H1 (cell line): ENCODE measurements around the gene CASR. TPM values are rescaled to one million over a fixed set of nuclear protein-coding genes. Genes with fewer than 3 reads are reported as not detected.

Experiments
- CTCF ChIA-PET: fragments of 300-600 bp; sonication (Branson Sonifier 250); formaldehyde crosslinking; loops from one replicate; lab custom pipeline; 2021; ENCODE audit not compliant: partially characterized antibody; lab: Charles Lee
- POLR2A ChIA-PET: fragments of 300-600 bp; sonication (Branson Sonifier 250); formaldehyde crosslinking; loops from one replicate; lab custom pipeline; 2021; ENCODE audit warnings: inconsistent platforms; ENCODE audit not compliant: partially characterized antibody; lab: Charles Lee
- DNase-seq, 2 experiments: peaks; one replicate each; pipeline versions ENCODE4 v3.0.0 to v3.0.0-alpha.2; 2010 to 2022; ENCODE audit warnings: low spot score in 2 of 2, low read depth in 1 of 2, mixed read lengths in 1 of 2
- FAIRE-seq: peaks from 2 replicates; lab custom pipeline; 2011; peaks lifted over from hg19 to GRCh38; lab: Jason Lieb, UNC
- H2AFZ ChIP-seq: 2 replicates; pipeline ENCODE4 v1.8.1; 2012; ENCODE audit warnings: low read length, inconsistent platforms
- H2AK5ac ChIP-seq: 2 replicates; pipeline ENCODE4 v1.6.1; 2013; ENCODE audit warnings: low read depth, low read length
- H2BK120ac ChIP-seq: replicated peaks from 2 replicates; pipeline ENCODE3; 2013; ENCODE audit warnings: low read depth, low read length, inconsistent platforms
- H2BK12ac ChIP-seq: 2 replicates; pipeline ENCODE4 v1.6.1; 2013; ENCODE audit warnings: low read depth, low read length
- H2BK15ac ChIP-seq: 2 replicates; pipeline ENCODE4 v1.6.1; 2013; ENCODE audit warnings: low read length
- H2BK20ac ChIP-seq: 2 replicates; pipeline ENCODE4 v1.6.1; 2013; ENCODE audit warnings: low read length
- H2BK5ac ChIP-seq: 2 replicates; pipeline ENCODE4 v1.6.1; 2013; ENCODE audit warnings: low read depth, low read length
- H3K14ac ChIP-seq: 2 replicates; pipeline ENCODE4 v1.6.1; 2013; ENCODE audit warnings: inconsistent platforms; ENCODE audit not compliant: insufficient read length
- H3K18ac ChIP-seq: 2 replicates; pipeline ENCODE4 v1.6.1; 2013; ENCODE audit warnings: low read length; ENCODE audit errors: extremely low read depth
- H3K23ac ChIP-seq: 2 replicates; pipeline ENCODE4 v1.6.1; 2013; ENCODE audit warnings: inconsistent platforms; ENCODE audit not compliant: insufficient read length
- H3K23me2 ChIP-seq: 2 replicates; pipeline ENCODE4 v1.6.1; 2013; ENCODE audit warnings: low read depth, low read length
- H3K27ac ChIP-seq: 2 replicates; pipeline ENCODE4 v1.6.1; 2011; ENCODE audit warnings: low read depth, low read length, inconsistent platforms
- H3K27me3 ChIP-seq, 4 experiments: replicated peaks in 1 of 4; 1 replicate in 1 of 4; 2 replicates in 3 of 4; pipeline versions ENCODE4 v1.6.1 to v1.8.1; 2011 to 2013; ENCODE audit warnings: low read length in 3 of 4, mild to moderate bottlenecking in 3 of 4, inconsistent platforms in 2 of 4, mixed read lengths in 2 of 4, moderate library complexity in 1 of 4; ENCODE audit not compliant: control insufficient read depth in 3 of 4, insufficient read depth in 3 of 4; ENCODE audit errors: extremely low read depth in 1 of 4
- H3K36me3 ChIP-seq, 4 experiments: 2 replicates each; pipeline versions ENCODE4 v1.6.1 to v1.8.1; 2011 to 2013; ENCODE audit warnings: mild to moderate bottlenecking in 4 of 4, low read length in 3 of 4, moderate library complexity in 2 of 4, control low read depth in 1 of 4, inconsistent platforms in 1 of 4; ENCODE audit not compliant: insufficient read depth in 4 of 4, control insufficient read depth in 2 of 4
- H3K4ac ChIP-seq: replicated peaks from 2 replicates; pipeline ENCODE3; 2013; ENCODE audit warnings: low read length, low read depth, mixed read lengths, inconsistent platforms; ENCODE audit not compliant: insufficient read length
- H3K4me1 ChIP-seq, 4 experiments: replicated peaks in 1 of 4; 1 replicate in 1 of 4; 2 replicates in 3 of 4; pipeline versions ENCODE4 v1.6.1 to v1.8.1; 2011 to 2013; ENCODE audit warnings: low read length in 3 of 4, inconsistent platforms in 2 of 4, mixed read lengths in 1 of 4; ENCODE audit not compliant: insufficient read depth in 4 of 4, control insufficient read depth in 3 of 4
- H3K4me2 ChIP-seq, 2 experiments: 2 replicates each; pipeline versions ENCODE4 v1.6.1 to v1.8.1; 2011 to 2013; ENCODE audit warnings: low read depth in 2 of 2, low read length in 2 of 2, control low read depth in 1 of 2, inconsistent platforms in 1 of 2, mild to moderate bottlenecking in 1 of 2; ENCODE audit not compliant: insufficient read depth in 1 of 2
- H3K4me3 ChIP-seq, 4 experiments: fragments of 200-600, 300-600 bp in 1 of 4; sonication (generic), shearing (Covaris generic), sonication (Bioruptor Twin) in 1 of 4; 2 replicates each; pipeline versions ENCODE4 v1.5.1 to v1.8.1; 2011 to 2016; ENCODE audit warnings: low read length in 4 of 4, low read depth in 3 of 4, control low read depth in 2 of 4, inconsistent platforms in 2 of 4, mild to moderate bottlenecking in 2 of 4, mixed read lengths in 1 of 4, moderate library complexity in 1 of 4; ENCODE audit not compliant: insufficient read depth in 2 of 4; ENCODE audit errors: extremely low read depth in 1 of 4
- H3K56ac ChIP-seq: replicated peaks from 2 replicates; pipeline ENCODE3; 2013; ENCODE audit warnings: low read depth, mild to moderate bottlenecking, mixed read lengths, low read length, inconsistent platforms; ENCODE audit not compliant: insufficient read length
- H3K79me1 ChIP-seq: 2 replicates; pipeline ENCODE4 v1.6.1; 2013; ENCODE audit warnings: low read depth, low read length, control low read depth
- H3K79me2 ChIP-seq, 2 experiments: 2 replicates each; pipeline versions ENCODE4 v1.6.1 to v1.8.1; 2012 to 2013; ENCODE audit warnings: low read length in 2 of 2, mild to moderate bottlenecking in 2 of 2, inconsistent platforms in 1 of 2; ENCODE audit not compliant: insufficient read depth in 2 of 2, control insufficient read depth in 1 of 2
- H3K9ac ChIP-seq, 4 experiments: replicated peaks in 1 of 4; 1 replicate in 1 of 4; 2 replicates in 3 of 4; pipeline versions ENCODE4 v1.6.1 to v1.8.1; 2011 to 2013; ENCODE audit warnings: low read depth in 3 of 4, low read length in 3 of 4, control low read depth in 2 of 4, mild to moderate bottlenecking in 2 of 4, moderate library complexity in 2 of 4, inconsistent platforms in 1 of 4; ENCODE audit errors: extremely low read depth in 1 of 4
- H3K9me3 ChIP-seq, 2 experiments: 2 replicates each; pipeline versions ENCODE4 v1.6.1 to v1.8.1; 2012 to 2013; ENCODE audit warnings: mild to moderate bottlenecking in 2 of 2, moderate library complexity in 2 of 2, control low read depth in 1 of 2, inconsistent platforms in 1 of 2, low read depth in 1 of 2, low read length in 1 of 2, mixed read lengths in 1 of 2; ENCODE audit not compliant: insufficient read depth in 2 of 2
- H4K20me1 ChIP-seq, 2 experiments: replicated peaks in 1 of 2; 2 replicates each; pipeline versions ENCODE3 to v1.8.1; 2011 to 2013; ENCODE audit warnings: inconsistent platforms in 2 of 2, low read length in 2 of 2, mild to moderate bottlenecking in 1 of 2; ENCODE audit not compliant: insufficient read depth in 2 of 2, control insufficient read depth in 1 of 2
- H4K5ac ChIP-seq: 2 replicates; pipeline ENCODE4 v1.6.1; 2013; ENCODE audit warnings: low read length, low read depth, mixed read lengths, inconsistent platforms; ENCODE audit not compliant: insufficient read length
- H4K8ac ChIP-seq: 2 replicates; pipeline ENCODE4 v1.8.0; 2013; ENCODE audit warnings: mild to moderate bottlenecking, moderate library complexity, low read length, inconsistent platforms; ENCODE audit not compliant: insufficient read depth; ENCODE audit errors: extremely low read depth
- H4K91ac ChIP-seq: replicated peaks from 2 replicates; pipeline ENCODE3; 2013; ENCODE audit warnings: low read length, mixed read lengths, inconsistent platforms; ENCODE audit not compliant: insufficient read length
- EP300 ChIP-seq, 2 experiments: IDR thresholded peaks; 1 replicate in 1 of 2; 2 replicates in 1 of 2; pipeline ENCODE4 v1.6.1; 2011 to 2012; ENCODE audit warnings: low read depth in 2 of 2, low read length in 2 of 2, mild to moderate bottlenecking in 2 of 2, borderline replicate concordance in 1 of 2, inconsistent platforms in 1 of 2, moderate library complexity in 1 of 2
- HDAC2 ChIP-seq, 2 experiments: fragments of 300-600 bp in 1 of 2; sonication (generic) in 1 of 2; IDR thresholded peaks; 2 replicates each; pipeline ENCODE4 v1.6.1; 2011 to 2012; ENCODE audit warnings: low read depth in 2 of 2, low read length in 2 of 2, mild to moderate bottlenecking in 2 of 2, moderate library complexity in 2 of 2, borderline replicate concordance in 1 of 2, inconsistent platforms in 1 of 2
- HDAC6 ChIP-seq: IDR thresholded peaks from one replicate; pipeline ENCODE4 v1.7.1; 2012; ENCODE audit warnings: low read depth, mild to moderate bottlenecking, inconsistent platforms, low read length, moderate library complexity
- KDM4A ChIP-seq: IDR thresholded peaks from one replicate; pipeline ENCODE4 v1.7.1; 2012; ENCODE audit warnings: low read depth, mild to moderate bottlenecking, moderate library complexity, low read length, inconsistent platforms; ENCODE audit not compliant: severe bottlenecking
- KDM5A ChIP-seq: fragments of 200-600 bp; IDR thresholded peaks from 2 replicates; pipeline ENCODE4 v1.7.1; 2012; ENCODE audit warnings: mild to moderate bottlenecking, low read length, inconsistent platforms, mixed read lengths
- RBBP5 ChIP-seq: IDR thresholded peaks from 2 replicates; pipeline ENCODE4 v1.7.1; 2012; ENCODE audit warnings: low read depth, mild to moderate bottlenecking, inconsistent platforms, low read length, moderate library complexity, borderline replicate concordance
- SIN3A ChIP-seq, 2 experiments: IDR thresholded peaks in 1 of 2; conservative IDR thresholded peaks in 1 of 2; 2 replicates each; pipeline ENCODE4 v1.6.1; 2011 to 2012; ENCODE audit warnings: low read length in 2 of 2, improper control_type of control experiment in 1 of 2, low read depth in 1 of 2, mild to moderate bottlenecking in 1 of 2
- WGBS, 2 experiments: shearing (Covaris generic) in 1 of 2; methylation state at CpG; one replicate each; pipeline versions ENCODE4 v1.1.6 to v1.1.7; 2013 to 2015; ENCODE audit warnings: low lambda C conversion rate in 2 of 2, mixed read lengths in 2 of 2, inconsistent platforms in 1 of 2, low coverage in 1 of 2, missing lambda C conversion rate in 1 of 2; ENCODE audit not compliant: insufficient replicate concordance in 2 of 2, insufficient coverage in 1 of 2, insufficient read length in 1 of 2; ENCODE audit errors: extremely low coverage in 1 of 2, missing lambda C conversion rate in 1 of 2; 5-methylcytosine and 5-hydroxymethylcytosine counted together
- polyA plus RNA-seq, 7 experiments: library from polyadenylated mRNA; depleted of rRNA in 3 of 7; stranded (reverse) in 5 of 7; unstranded in 2 of 7; fragments of >200 nt in 5 of 7; fragments of 200-250 nt in 2 of 7; gene quantifications; 1 replicate in 5 of 7; 2 replicates in 1 of 7; 4 replicates in 1 of 7; pipeline versions ENCODE4 v1.2.1 to v1.2.3, GENCODE V29; 2011 to 2013; ENCODE audit warnings: missing spikeins in 2 of 7, mixed read lengths in 2 of 7
- total RNA-seq: library from RNA; stranded (reverse); fragmentation: NEBNext Ultra II Directional; extraction: Animal tissue kit (Norgen Biotek cat#: 25700); gene quantifications from 2 replicates; pipeline ENCODE4 v1.2.1, GENCODE V29; 2021

Gene CASR
- total and polyA plus RNA-seq, 2 of the 8 experiments (the other 6 are each of a cell fraction or from before 2014, with no cell fraction given), result 0.36 to 0.58 TPM

GRCh38 chr3:122257644-122258364 lies 74.3 kb downstream of the CASR start:
- Histone ChIP-seq H2BK5ac (no peak overlapping the region), H3K27ac (no peak overlapping the region), H3K4me2 (no peak overlapping the region), H3K27me3 (no peaks in the 10 kb centered on the region; a peak in 1 of 7 replicates), H3K36me3 (no peaks in the 10 kb centered on the region), H3K23me2 (no peaks in the 10 kb centered on the region), H3K79me1 (no peaks in the 10 kb centered on the region), H2BK12ac (no peak overlapping the region), H2BK120ac (no peak overlapping the region), H3K56ac (no peak overlapping the region), H3K79me2 (no peaks in the 10 kb centered on the region), H2AK5ac (no peak overlapping the region), H3K9me3 (no peaks in the 10 kb centered on the region), H4K5ac (no peak overlapping the region), H3K4me1 (no peaks in the 10 kb centered on the region), H2BK15ac (no peak overlapping the region), H3K23ac (no peak overlapping the region), H4K8ac (no peak overlapping the region), H2BK20ac (no peak overlapping the region), H3K4ac (no peak overlapping the region), H4K20me1 (no peaks in the 10 kb centered on the region), H3K14ac (no peak overlapping the region), H3K9ac (no peak overlapping the region), H4K91ac (no peak overlapping the region), H2AFZ (no peak overlapping the region), H3K18ac (no peak overlapping the region), H3K4me3 (no peak overlapping the region)
- 87% methylated on average over 7 of the region's 7 CpGs; no CpG with 5 or more reads in 1 of the 2 experiments for WGBS, 2 experiments
- ChIA-PET CTCF (interaction anchor here (0.6 to 10.6 kb wide), 7 partner anchors 10 to 362 kb away, joined by 3 to 113 read pairs (median 3); no protein-coding TSS in a partner anchor), POLR2A (no interaction called here)
- FAIRE-seq (no peak), DNase-seq (no peak)
- no peak for TF ChIP-seq SIN3A (conservative IDR thresholded peaks at IDR 0.05 in 1 of 2, IDR thresholded peaks at IDR 0.05 in 1 of 2; ENCODE audit: low read depth in 1 of 2, low read length in 2 of 2)
- TF ChIP-seq KDM5A, result no peak
- no peak for TF ChIP-seq KDM4A
- no peak for TF ChIP-seq RBBP5
- TF ChIP-seq EP300 (IDR thresholded peaks at IDR 0.05; ENCODE audit: borderline replicate concordance in 1 of 2, low read depth in 2 of 2, low read length in 2 of 2), result no peak
- TF ChIP-seq HDAC6, result no peak
- no peak for TF ChIP-seq HDAC2 (IDR thresholded peaks at IDR 0.05; ENCODE audit: borderline replicate concordance in 1 of 2, low read depth in 2 of 2, low read length in 2 of 2)
